Mesothelial cell of epicardium (in vitro differentiated cells): ENCODE measurements around the gene UBE2E2. TPM values are rescaled to one million over a fixed set of nuclear protein-coding genes. Genes with fewer than 3 reads are reported as not detected.

ENCODE experiments used
- DNase-seq, 2 experiments: peaks; one replicate each; pipeline ENCODE4 v3.0.0; 2021; ENCODE audit warnings: low spot score in 2 of 2; ENCODE audit not compliant: unreplicated experiment in 2 of 2
- H3K27ac Mint-ChIP-seq: 2 replicates; pipeline ENCODE4 v1.8.0; 2021; ENCODE audit warnings: mixed read lengths
- H3K27me3 Mint-ChIP-seq: 2 replicates; pipeline ENCODE4 v1.8.0; 2021; ENCODE audit warnings: low read depth, mixed read lengths
- H3K36me3 Mint-ChIP-seq: 2 replicates; pipeline ENCODE4 v1.8.0; 2021; ENCODE audit warnings: mixed read lengths
- H3K4me1 Mint-ChIP-seq: 2 replicates; pipeline ENCODE4 v1.8.0; 2021; ENCODE audit warnings: mixed read lengths
- H3K4me3 Mint-ChIP-seq: 2 replicates; pipeline ENCODE4 v1.8.0; 2021; ENCODE audit warnings: mild to moderate bottlenecking, moderate library complexity, mixed read lengths
- H3K9me3 Mint-ChIP-seq: 2 replicates; pipeline ENCODE4 v1.8.0; 2021; ENCODE audit warnings: mixed read lengths
- CTCF ChIP-seq: fragments of 200-600 bp; sonication (generic); IDR thresholded peaks from one replicate; pipeline ENCODE4 v1.5.0; 2021; ENCODE audit warnings: antibody characterized with exemption; ENCODE audit not compliant: unreplicated experiment
- total RNA-seq: library from RNA; stranded (reverse); gene quantifications from 3 replicates; pipeline ENCODE4 v1.2.1, GENCODE V29; 2021

Gene UBE2E2
- total RNA-seq, 1 donor from 2014 or later: 42.3 TPM

- no peak for TF ChIP-seq CTCF
- H3K9me3 Mint-ChIP-seq: peaks cover 9% of the 10 kb centered on the region
- no peak overlapping the region for H3K4me3 Mint-ChIP-seq
- peaks cover 8% of the 10 kb centered on the region for H3K36me3 Mint-ChIP-seq
- no peak overlapping the region for H3K27ac Mint-ChIP-seq
- H3K4me1 Mint-ChIP-seq: peaks cover 22% of the 10 kb centered on the region
- DNase-seq: no peak
- peaks cover 8% of the 10 kb centered on the region for H3K27me3 Mint-ChIP-seq
Observed at GRCh38 chr3:23488618-23489017, 285.5 kb downstream of the UBE2E2 start.

- no peak for DNase-seq
- H3K27me3 Mint-ChIP-seq: peaks cover 8% of the 10 kb centered on the region
- no peak overlapping the region for H3K27ac Mint-ChIP-seq
- H3K36me3 Mint-ChIP-seq: peaks cover 6% of the 10 kb centered on the region
- no peak overlapping the region for H3K4me3 Mint-ChIP-seq
- peaks cover 27% of the 10 kb centered on the region for H3K4me1 Mint-ChIP-seq
- no peak for TF ChIP-seq CTCF
- peaks cover 7% of the 10 kb centered on the region for H3K9me3 Mint-ChIP-seq
Observed at GRCh38 chr3:23489300-23490158, 286.4 kb downstream of the UBE2E2 start.

GRCh38 chr3:23490459-23490858 lies 287.3 kb downstream of the UBE2E2 start:
- TF ChIP-seq CTCF: no peak
- no peak for DNase-seq
- Mint-ChIP-seq H3K36me3 (peaks cover 4% of the 10 kb centered on the region), H3K27me3 (peaks cover 8% of the 10 kb centered on the region), H3K9me3 (peaks cover 3% of the 10 kb centered on the region), H3K4me3 (no peak overlapping the region), H3K4me1 (peaks cover 31% of the 10 kb centered on the region), H3K27ac (no peak overlapping the region)

GRCh38 chr3:23492057-23492456 lies 288.9 kb downstream of the UBE2E2 start:
- Mint-ChIP-seq H3K27ac (no peak overlapping the region), H3K4me1 (peaks cover 36% of the 10 kb centered on the region), H3K4me3 (no peak overlapping the region), H3K9me3 (no peaks in the 10 kb centered on the region), H3K36me3 (no peaks in the 10 kb centered on the region), H3K27me3 (peaks cover 8% of the 10 kb centered on the region)
- DNase-seq: no peak
- no peak for TF ChIP-seq CTCF

- no peak for TF ChIP-seq CTCF
- H3K27ac Mint-ChIP-seq: no peak overlapping the region
- H3K36me3 Mint-ChIP-seq: no peaks in the 10 kb centered on the region
- H3K4me3 Mint-ChIP-seq: no peak overlapping the region
- H3K27me3 Mint-ChIP-seq: peaks cover 8% of the 10 kb centered on the region
- peaks cover 28% of the 10 kb centered on the region for H3K4me1 Mint-ChIP-seq
- H3K9me3 Mint-ChIP-seq: no peaks in the 10 kb centered on the region
- no peak for DNase-seq
Observed at GRCh38 chr3:23493889-23494288, 290.8 kb downstream of the UBE2E2 start.
